Activated B cell treated with CpG ODN at 0.5 μM for 24 hours (primary cell): Measurements from ENCODE around the gene CAVIN1. TPM values are rescaled to one million over a fixed set of nuclear protein-coding genes. Genes with fewer than 3 reads are reported as not detected.

Source experiments
- ATAC-seq: fragments of 200-7000 bp; cut with Tn5 transposase; one replicate; pipeline ENCODE4 v1.10.0; 2021; ENCODE audit warnings: low read depth, mild to moderate bottlenecking, moderate library complexity
- CTCF ChIA-PET: fragments of 350-600 bp; sonication (Branson Sonifier 250); formaldehyde crosslinking; loops from one replicate; lab custom pipeline; 2021; ENCODE audit warnings: antibody characterized with exemption; lab: Charles Lee
- POLR2A ChIA-PET: fragments of 350-600 bp; sonication (Branson Sonifier 250); formaldehyde crosslinking; loops from one replicate; lab custom pipeline; 2021; ENCODE audit warnings: antibody characterized with exemption; lab: Charles Lee
- DNase-seq: peaks from one replicate; pipeline ENCODE4 v3.0.0; 2022
- H3K27ac Mint-ChIP-seq: one replicate; pipeline ENCODE4 v1.8.0; 2020; ENCODE audit warnings: mixed read lengths
- H3K27me3 Mint-ChIP-seq: one replicate; pipeline ENCODE4 v1.8.0; 2021; ENCODE audit warnings: mixed read lengths
- H3K36me3 Mint-ChIP-seq: one replicate; pipeline ENCODE4 v1.8.0; 2021; ENCODE audit warnings: low read depth, mixed read lengths
- H3K4me1 Mint-ChIP-seq: one replicate; pipeline ENCODE4 v1.8.0; 2021; ENCODE audit warnings: mixed read lengths
- H3K4me3 Mint-ChIP-seq: one replicate; pipeline ENCODE4 v1.8.0; 2020; ENCODE audit warnings: mild to moderate bottlenecking, mixed read lengths
- H3K9me3 Mint-ChIP-seq: one replicate; pipeline ENCODE4 v1.8.0; 2020; ENCODE audit warnings: mixed read lengths
- intact Hi-C: fragments of 100-400 bp; cut with micrococcal nuclease; formaldehyde crosslinking; loops from one replicate; pipeline ENCODE4 v1.15.1; 2024
- total RNA-seq: library from RNA; stranded (reverse); gene quantifications from 2 replicates; pipeline ENCODE4 v1.2.3, GENCODE V29; 2022
- TF ChIP-seq, protein P1 (sequence below): fragments of 200-600 bp; IDR thresholded peaks from one replicate; pipeline ENCODE4 v1.8.0; 2022; ENCODE audit warnings: antibody characterized with exemption, mild to moderate bottlenecking

Gene CAVIN1
- total RNA-seq, 1 donor from 2014 or later = 0.20 TPM

DNA sequence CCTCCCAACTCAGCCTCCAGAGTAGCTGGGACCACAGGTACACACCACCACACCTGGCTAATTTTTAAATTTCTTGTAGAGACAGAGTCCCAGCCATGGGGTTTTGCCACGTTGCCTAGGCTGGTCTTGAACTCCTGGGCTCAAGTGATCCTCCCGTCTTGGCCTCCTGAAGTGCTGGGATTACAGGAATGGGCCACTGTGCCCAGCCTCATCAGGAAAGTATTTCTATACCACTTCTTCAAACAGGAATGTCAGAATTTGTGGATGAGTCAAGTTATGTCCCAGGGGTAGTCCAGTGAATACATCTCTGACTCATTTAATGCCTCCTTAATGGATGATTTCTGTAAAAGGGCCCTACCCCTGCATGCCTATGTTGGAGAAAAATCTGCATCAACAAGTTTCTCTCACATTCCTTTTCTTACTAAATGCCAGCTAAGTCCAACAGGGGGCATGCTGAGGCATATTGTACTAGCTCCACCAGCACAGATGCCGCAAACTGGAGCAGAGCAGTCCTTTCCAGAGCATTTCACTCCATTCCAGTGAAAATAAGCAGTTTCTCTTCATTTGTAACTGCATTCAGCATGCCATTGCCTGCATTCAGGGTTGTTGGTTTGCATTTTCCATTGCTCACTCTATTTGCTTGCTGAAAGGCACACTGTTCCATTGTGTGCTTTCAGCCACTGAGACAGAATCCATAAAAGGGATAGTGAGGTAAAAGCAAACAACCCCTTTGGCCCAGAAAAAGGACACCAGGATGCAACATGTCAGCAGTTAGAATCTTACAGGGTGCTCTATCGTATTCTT, 5.3 kb upstream of the CAVIN1 start:
- Mint-ChIP-seq H3K36me3 (no peaks in the 10 kb centered on the region), H3K9me3 (no peaks in the 10 kb centered on the region), H3K4me1 (peaks cover 6% of the 10 kb centered on the region), H3K27me3 (peaks cover 20% of the 10 kb centered on the region), H3K27ac (no peak overlapping the region), H3K4me3 (no peak overlapping the region)
- ATAC-seq = peak; percentile 81
- CTCF ChIA-PET = interaction anchor here (0.7 to 7.3 kb wide), 9 partner anchors 13 to 104 kb away, joined by 3 to 49 read pairs (median 5); no protein-coding TSS in a partner anchor
- TF ChIP-seq, protein P1, sequence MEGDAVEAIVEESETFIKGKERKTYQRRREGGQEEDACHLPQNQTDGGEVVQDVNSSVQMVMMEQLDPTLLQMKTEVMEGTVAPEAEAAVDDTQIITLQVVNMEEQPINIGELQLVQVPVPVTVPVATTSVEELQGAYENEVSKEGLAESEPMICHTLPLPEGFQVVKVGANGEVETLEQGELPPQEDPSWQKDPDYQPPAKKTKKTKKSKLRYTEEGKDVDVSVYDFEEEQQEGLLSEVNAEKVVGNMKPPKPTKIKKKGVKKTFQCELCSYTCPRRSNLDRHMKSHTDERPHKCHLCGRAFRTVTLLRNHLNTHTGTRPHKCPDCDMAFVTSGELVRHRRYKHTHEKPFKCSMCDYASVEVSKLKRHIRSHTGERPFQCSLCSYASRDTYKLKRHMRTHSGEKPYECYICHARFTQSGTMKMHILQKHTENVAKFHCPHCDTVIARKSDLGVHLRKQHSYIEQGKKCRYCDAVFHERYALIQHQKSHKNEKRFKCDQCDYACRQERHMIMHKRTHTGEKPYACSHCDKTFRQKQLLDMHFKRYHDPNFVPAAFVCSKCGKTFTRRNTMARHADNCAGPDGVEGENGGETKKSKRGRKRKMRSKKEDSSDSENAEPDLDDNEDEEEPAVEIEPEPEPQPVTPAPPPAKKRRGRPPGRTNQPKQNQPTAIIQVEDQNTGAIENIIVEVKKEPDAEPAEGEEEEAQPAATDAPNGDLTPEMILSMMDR = no peak
- POLR2A ChIA-PET = interaction anchor here (0.9 to 1.1 kb wide), 2 partner anchors 30 to 32 kb away, joined by 3 to 14 read pairs; no protein-coding TSS in a partner anchor
- no peak for DNase-seq
- intact Hi-C loops = loop anchor here (1.0 to 2.0 kb wide), 3 partner anchors 30 to 99 kb away; partner anchors contain the start of gene ATP6V0A1

DNA sequence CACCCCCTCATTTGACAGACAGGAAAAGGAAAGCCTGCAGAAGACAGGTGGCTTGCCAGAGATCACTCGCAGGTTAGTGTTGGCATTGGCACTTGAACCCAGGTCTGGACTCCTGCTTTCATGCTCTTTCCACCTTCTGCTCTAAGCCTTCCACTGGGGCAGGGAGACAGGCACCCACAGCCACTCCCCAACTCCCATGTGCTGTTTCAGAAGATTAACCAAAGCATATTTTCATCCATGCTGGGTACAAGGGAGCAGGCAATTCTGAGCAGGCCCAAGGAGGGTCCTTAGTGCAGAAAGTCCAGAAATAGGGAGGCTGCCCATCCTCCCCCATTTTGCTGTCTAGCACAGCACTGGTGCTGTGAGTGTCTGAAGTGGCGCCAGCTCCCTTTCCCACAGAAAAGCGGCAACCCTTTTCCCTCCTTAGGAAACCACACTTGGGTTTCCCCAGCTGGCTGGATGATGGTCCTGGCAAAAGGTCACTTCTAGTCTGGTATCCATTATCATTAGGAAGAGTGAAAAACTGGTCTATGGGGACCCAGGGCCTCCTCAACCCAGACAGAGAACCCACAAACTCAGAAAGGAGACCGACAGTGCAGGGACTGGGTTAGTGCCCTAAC, 2.0 kb upstream of the CAVIN1 start:
- Mint-ChIP-seq H3K27me3 (peaks cover 41% of the 10 kb centered on the region), H3K4me1 (peaks cover 21% of the 10 kb centered on the region), H3K36me3 (no peaks in the 10 kb centered on the region), H3K4me3 (no peak overlapping the region), H3K9me3 (no peaks in the 10 kb centered on the region), H3K27ac (no peak overlapping the region)
- TF ChIP-seq, protein P1 = no peak
- CTCF ChIA-PET = no interaction called here
- DNase-seq (no peak), ATAC-seq (no peak)
- intact Hi-C loops = no loop called here
- POLR2A ChIA-PET = interaction anchor here (0.6 kb wide), 2 partner anchors 19 to 249 kb away, joined by 3 to 6 read pairs; no protein-coding TSS in a partner anchor

DNA sequence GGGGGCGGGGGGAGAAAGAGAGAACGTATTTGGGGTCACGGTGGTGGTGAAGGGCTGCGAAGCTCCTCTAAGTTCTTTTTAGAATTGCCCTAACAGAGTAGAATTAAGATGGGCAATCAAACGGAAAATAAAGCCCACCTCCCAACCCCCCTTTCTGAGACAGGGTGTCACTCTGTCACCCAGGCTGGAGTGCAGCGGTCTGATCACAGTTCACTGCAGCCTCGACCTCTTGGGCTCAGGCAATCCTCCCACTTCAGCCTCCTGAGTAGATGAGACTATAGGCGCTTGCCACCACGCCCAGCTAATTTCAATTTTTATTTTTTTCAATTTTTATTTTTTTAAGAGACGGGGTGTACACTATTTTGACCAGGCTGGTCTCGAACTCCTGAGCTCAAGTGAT, 710 bp upstream of the CAVIN1 start:
- TF ChIP-seq, protein P1 = no peak
- no peak overlapping the region for H3K27ac Mint-ChIP-seq
- no peak for ATAC-seq
- peaks cover 41% of the 10 kb centered on the region for H3K27me3 Mint-ChIP-seq
- ChIA-PET CTCF (interaction anchor here (1.4 to 1.7 kb wide), 2 partner anchors 18 to 96 kb away, joined by 6 read pairs; no protein-coding TSS in a partner anchor), POLR2A (interaction anchor here (0.5 to 1.6 kb wide), 4 partner anchors 35 to 182 kb away, joined by 3 to 5 read pairs (median 4); partner anchors contain the start of gene STAT3)
- no peaks in the 10 kb centered on the region for H3K9me3 Mint-ChIP-seq
- peaks cover 21% of the 10 kb centered on the region for H3K4me1 Mint-ChIP-seq
- no peak for DNase-seq
- H3K36me3 Mint-ChIP-seq = no peaks in the 10 kb centered on the region
- no peak overlapping the region for H3K4me3 Mint-ChIP-seq
- intact Hi-C loops = no loop called here

DNA sequence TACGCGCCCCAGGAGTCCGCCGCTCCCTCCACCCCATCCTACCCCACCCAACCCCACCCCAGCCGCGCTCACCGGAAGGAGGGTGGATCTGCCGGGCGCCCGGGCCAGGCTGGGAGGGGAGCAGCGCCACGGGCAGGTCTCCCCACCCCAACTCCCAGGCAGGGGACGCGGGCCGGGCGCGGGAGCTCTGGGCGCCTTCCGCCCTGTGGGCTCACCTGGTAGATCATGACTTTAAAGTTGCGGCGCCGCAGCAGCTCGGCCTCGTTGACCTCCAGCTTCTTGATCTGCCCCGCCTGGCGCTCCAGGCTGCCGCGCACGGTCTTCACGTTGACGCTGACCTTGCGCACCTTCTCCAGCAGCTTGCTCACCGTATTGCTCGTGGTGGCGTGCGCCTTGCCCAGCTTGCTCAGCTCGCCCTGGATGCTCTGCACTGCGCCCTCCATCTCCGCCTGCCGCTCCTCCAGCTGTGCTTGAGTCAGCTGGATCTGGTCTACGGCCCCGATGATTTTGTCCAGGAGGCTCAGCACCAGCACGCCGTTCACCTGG, 571 bp downstream of the CAVIN1 start:
- peak; percentile 36 for DNase-seq
- H3K36me3 Mint-ChIP-seq = no peaks in the 10 kb centered on the region
- ChIA-PET POLR2A (interaction anchor here (0.6 to 1.6 kb wide), 6 partner anchors 16 to 728 kb away, joined by 3 to 12 read pairs (median 4); partner anchors contain the start of gene STAT3), CTCF (interaction anchor here (1.4 to 1.7 kb wide), 2 partner anchors 16 to 97 kb away, joined by 6 read pairs; no protein-coding TSS in a partner anchor)
- intact Hi-C loops = no loop called here
- peak; percentile 53 for ATAC-seq
- peak overlapping the region; percentile 86 for H3K4me3 Mint-ChIP-seq
- H3K27ac Mint-ChIP-seq = no peak overlapping the region
- TF ChIP-seq, protein P1 = no peak
- H3K4me1 Mint-ChIP-seq = peaks cover 17% of the 10 kb centered on the region
- peaks cover 35% of the 10 kb centered on the region for H3K27me3 Mint-ChIP-seq
- no peaks in the 10 kb centered on the region for H3K9me3 Mint-ChIP-seq
